ENCODE results near the gene CCDC192.

The CCDC192 gene

GRCh38 chr5:127970854-127971425 lies 267.7 kb downstream of the CCDC192 start:
- TF ChIP-seq, protein P1, sequence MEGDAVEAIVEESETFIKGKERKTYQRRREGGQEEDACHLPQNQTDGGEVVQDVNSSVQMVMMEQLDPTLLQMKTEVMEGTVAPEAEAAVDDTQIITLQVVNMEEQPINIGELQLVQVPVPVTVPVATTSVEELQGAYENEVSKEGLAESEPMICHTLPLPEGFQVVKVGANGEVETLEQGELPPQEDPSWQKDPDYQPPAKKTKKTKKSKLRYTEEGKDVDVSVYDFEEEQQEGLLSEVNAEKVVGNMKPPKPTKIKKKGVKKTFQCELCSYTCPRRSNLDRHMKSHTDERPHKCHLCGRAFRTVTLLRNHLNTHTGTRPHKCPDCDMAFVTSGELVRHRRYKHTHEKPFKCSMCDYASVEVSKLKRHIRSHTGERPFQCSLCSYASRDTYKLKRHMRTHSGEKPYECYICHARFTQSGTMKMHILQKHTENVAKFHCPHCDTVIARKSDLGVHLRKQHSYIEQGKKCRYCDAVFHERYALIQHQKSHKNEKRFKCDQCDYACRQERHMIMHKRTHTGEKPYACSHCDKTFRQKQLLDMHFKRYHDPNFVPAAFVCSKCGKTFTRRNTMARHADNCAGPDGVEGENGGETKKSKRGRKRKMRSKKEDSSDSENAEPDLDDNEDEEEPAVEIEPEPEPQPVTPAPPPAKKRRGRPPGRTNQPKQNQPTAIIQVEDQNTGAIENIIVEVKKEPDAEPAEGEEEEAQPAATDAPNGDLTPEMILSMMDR (IDR thresholded peaks at IDR 0.05; ENCODE audit: low read depth, low read length), result no peak
- DNase-seq, result no peak
- Histone ChIP-seq H3K27me3 (no peaks in the 10 kb centered on the region), H3K4me1 (no peaks in the 10 kb centered on the region), H3K4me3 (ENCODE audit: low read depth, low read length) (no peak overlapping the region), H3K9me3 (no peaks in the 10 kb centered on the region), H3K36me3 (no peaks in the 10 kb centered on the region)

GRCh38 chr5:127975961-127976360 lies 272.8 kb downstream of the CCDC192 start:
- H3K9me3 ChIP-seq, result no peaks in the 10 kb centered on the region
- TF ChIP-seq, protein P1 (IDR thresholded peaks at IDR 0.05; ENCODE audit: low read depth, low read length), result no peak
- no peak overlapping the region for H3K4me3 ChIP-seq (ENCODE audit: low read depth, low read length)
- H3K36me3 ChIP-seq, result no peaks in the 10 kb centered on the region
- H3K4me1 ChIP-seq, result no peaks in the 10 kb centered on the region
- H3K27me3 ChIP-seq, result no peaks in the 10 kb centered on the region
- no peak for DNase-seq

DNA sequence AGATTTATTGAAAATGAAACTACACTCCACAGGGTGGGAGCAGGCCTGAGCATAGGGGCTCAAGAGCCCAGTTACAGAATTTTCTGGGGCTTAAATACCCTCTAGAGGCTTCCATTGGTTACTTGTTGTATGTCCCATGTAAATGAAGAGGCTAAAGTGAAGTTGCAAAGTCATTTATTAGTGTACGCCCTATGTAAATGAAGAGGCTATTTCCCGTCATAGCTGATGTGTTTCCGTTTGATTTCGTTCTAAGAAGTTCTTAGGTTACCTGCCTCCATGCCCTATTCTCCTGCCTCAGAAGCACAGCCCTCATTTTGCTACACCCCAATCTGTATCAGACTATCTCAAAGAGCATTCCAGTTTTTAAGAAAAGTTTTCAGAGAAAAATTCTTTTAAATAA lies 273.3 kb downstream of the CCDC192 start:
- TF ChIP-seq, protein P1 (IDR thresholded peaks at IDR 0.05; ENCODE audit: low read depth, low read length), result no peak
- no peaks in the 10 kb centered on the region for H3K9me3 ChIP-seq
- DNase-seq, result no peak

DNA sequence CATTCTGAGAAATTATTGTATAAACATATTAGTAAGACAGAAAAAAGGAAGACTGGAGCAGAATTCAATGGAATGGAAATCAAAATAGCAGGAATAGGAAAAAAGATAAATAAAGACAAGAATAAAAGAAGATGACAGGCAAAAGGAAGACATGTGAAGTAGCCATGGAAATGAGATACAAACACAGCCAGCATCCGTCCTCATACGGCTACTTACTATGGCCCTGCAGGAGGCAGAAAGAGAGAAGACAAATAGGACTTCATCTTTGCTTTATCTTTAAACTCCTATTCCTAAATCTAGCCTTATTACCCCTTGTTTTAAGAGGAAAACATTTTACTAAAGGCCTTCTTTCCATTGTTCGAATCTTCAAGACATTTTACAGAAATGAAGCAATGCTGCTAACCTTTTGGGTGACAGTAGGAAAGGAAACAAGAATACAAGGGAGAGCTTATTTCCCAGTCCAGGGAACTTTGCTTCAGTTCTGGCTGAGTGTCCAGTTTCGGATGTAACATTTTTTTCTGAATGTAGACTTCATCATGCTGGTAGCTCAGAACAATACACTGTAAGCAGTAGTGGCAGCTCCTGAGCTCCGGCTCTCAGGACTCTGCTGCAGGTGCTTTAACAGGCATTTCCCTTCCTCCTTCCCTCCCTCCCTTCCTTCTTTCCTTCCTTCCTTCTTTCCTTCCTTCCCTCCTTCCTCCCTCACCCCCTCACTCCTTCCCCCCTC lies 274.0 kb downstream of the CCDC192 start:
- no peak for DNase-seq
- TF ChIP-seq, protein P1 (IDR thresholded peaks at IDR 0.05; ENCODE audit: low read depth, low read length), result no peak
- H3K4me3 ChIP-seq (ENCODE audit: low read depth, low read length), result no peak overlapping the region
- H3K9me3 ChIP-seq, result no peaks in the 10 kb centered on the region
- H3K36me3 ChIP-seq, result no peaks in the 10 kb centered on the region
- no peaks in the 10 kb centered on the region for H3K27me3 ChIP-seq
- H3K4me1 ChIP-seq, result no peaks in the 10 kb centered on the region

More for the DNA sequence above, 273.3 kb downstream of the CCDC192 start:
- Histone ChIP-seq H3K4me3 (ENCODE audit: low read depth, low read length) (no peak overlapping the region), H3K36me3 (no peaks in the 10 kb centered on the region), H3K27me3 (no peaks in the 10 kb centered on the region), H3K4me1 (no peaks in the 10 kb centered on the region)

GRCh38 chr5:127978738-127979300 lies 275.6 kb downstream of the CCDC192 start:
- no peaks in the 10 kb centered on the region for H3K9me3 ChIP-seq
- no peaks in the 10 kb centered on the region for H3K4me1 ChIP-seq
- no peaks in the 10 kb centered on the region for H3K36me3 ChIP-seq
- no peak for DNase-seq
- no peak overlapping the region for H3K4me3 ChIP-seq (ENCODE audit: low read depth, low read length)
- H3K27me3 ChIP-seq, result no peaks in the 10 kb centered on the region
- TF ChIP-seq, protein P1 (IDR thresholded peaks at IDR 0.05; ENCODE audit: low read depth, low read length), result no peak

DNA sequence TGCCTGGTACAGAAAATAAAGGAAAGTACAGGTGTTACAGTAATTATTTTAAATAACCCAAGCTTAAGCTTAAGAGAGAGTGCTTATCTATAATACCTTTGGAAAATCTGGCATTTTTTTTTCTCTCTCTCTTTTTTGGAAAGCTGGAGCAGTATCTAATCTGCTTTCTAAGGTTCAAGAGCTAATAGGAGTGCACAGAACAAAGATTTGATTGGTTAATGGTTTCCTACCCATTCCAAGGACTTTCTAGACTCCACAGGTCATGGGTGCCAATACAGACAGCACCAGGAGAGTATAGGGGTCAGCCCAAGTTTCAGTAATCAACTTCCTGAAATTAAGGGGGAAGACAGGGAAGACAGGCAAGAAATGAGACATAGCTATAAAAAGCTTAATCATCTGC lies 276.3 kb downstream of the CCDC192 start:
- no peak for DNase-seq
- TF ChIP-seq, protein P1 (IDR thresholded peaks at IDR 0.05; ENCODE audit: low read depth, low read length), result no peak
- H3K36me3 ChIP-seq, result no peaks in the 10 kb centered on the region
- no peaks in the 10 kb centered on the region for H3K4me1 ChIP-seq
- H3K27me3 ChIP-seq, result no peaks in the 10 kb centered on the region
- no peak overlapping the region for H3K4me3 ChIP-seq (ENCODE audit: low read depth, low read length)
- no peaks in the 10 kb centered on the region for H3K9me3 ChIP-seq

Measured in BE2C (cell line).